AG09319 (cell line): ENCODE measurements around the gene RNF17.
"Not testable (repeated sequence)": the region's sequence is repeated elsewhere in the genome, so short reads cannot be mapped to it uniquely, and the experiment has no call there.

Experiments
- DNase-seq: peaks from one replicate; pipeline ENCODE4 v3.0.0-alpha.2; 2010; ENCODE audit warnings: low read depth; ENCODE audit errors: extremely low read depth
- TF ChIP-seq, protein P1 (sequence below): IDR thresholded peaks from 2 replicates; pipeline ENCODE4 v1.5.1; 2011; ENCODE audit warnings: low read depth, mild to moderate bottlenecking, inconsistent platforms, low read length, moderate library complexity

RNF17 gene

DNA sequence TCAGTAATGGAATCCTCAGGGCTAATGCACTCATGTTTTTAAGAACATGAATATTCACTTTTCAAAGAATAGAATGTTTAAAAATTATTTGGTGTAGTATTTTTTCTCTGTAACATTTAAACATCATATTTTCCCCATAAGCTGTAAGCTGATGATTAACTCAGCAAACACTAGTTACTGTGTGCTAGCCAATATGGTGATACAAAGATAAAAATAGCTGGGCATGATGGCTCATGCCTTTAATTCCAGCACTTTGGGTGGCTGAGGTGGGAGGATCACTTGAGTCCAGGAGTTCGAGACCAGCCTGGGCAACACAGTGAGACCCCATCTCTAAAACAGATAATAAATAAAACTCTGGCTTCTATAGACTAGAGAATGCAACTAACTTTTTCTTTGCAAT lies 13.2 kb downstream of the RNF17 start:
- TF ChIP-seq, protein P1, sequence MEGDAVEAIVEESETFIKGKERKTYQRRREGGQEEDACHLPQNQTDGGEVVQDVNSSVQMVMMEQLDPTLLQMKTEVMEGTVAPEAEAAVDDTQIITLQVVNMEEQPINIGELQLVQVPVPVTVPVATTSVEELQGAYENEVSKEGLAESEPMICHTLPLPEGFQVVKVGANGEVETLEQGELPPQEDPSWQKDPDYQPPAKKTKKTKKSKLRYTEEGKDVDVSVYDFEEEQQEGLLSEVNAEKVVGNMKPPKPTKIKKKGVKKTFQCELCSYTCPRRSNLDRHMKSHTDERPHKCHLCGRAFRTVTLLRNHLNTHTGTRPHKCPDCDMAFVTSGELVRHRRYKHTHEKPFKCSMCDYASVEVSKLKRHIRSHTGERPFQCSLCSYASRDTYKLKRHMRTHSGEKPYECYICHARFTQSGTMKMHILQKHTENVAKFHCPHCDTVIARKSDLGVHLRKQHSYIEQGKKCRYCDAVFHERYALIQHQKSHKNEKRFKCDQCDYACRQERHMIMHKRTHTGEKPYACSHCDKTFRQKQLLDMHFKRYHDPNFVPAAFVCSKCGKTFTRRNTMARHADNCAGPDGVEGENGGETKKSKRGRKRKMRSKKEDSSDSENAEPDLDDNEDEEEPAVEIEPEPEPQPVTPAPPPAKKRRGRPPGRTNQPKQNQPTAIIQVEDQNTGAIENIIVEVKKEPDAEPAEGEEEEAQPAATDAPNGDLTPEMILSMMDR, result no peak

DNA sequence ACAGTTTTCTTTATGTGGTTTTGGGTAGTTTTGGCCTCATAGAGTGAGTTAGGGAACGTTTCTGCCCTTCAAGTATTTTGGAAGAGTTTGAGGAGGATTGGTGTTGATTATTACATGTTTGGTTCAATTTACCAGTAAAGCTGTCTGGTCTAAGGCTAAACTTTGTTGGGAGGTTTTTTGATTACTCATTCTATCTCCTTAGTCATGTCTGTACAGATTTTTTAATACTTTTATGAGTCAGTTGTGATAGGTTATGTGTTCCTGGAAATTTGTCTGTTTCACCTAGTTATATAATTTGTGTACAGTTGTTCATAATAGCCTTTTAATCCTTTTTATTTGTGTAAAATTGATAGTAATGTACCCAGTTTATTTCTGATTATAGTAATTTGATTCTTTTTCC lies 20.4 kb downstream of the RNF17 start:
- TF ChIP-seq, protein P1, result no peak
- no peak for DNase-seq

More for the DNA sequence above, 13.2 kb downstream of the RNF17 start:
- no peak for DNase-seq

DNA sequence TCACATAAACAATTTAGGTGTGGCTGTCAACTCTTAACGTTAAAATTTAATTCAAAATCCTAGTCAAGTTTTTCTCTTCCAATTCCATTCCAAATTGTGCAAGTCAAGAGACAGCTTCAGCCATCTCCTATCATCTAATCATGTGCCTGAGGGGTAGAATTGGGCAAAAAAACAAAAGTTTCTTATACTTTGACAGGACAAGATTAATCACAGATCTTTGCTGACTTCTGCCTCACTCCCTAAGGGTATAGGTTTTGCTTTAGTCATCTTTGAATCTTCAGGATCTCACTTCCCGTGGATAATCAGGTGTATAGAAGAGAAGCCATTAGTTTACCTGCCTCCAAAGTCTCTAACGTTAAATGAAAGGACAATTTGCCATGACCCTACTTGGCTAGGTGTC lies 24.6 kb downstream of the RNF17 start:
- DNase-seq, result no peak
- TF ChIP-seq, protein P1, result no peak

DNA sequence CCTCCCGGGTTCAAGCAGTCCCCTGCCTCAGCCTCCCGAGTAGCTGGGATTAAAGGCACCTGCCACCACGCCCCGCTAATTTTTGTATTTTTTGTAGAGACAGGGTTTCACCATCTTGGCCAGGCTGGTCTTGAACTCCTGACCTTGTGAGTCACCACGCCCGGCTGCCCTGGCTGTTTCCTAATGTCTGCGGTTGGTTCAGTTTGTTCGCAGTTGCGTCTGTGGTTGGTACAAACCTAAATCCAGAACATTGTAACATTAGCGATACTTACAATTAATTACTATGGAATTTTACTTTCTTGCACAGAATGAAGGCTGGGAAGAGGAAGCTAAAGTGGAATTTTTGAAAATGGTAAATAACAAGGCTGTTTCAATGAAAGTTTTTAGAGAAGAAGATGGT lies 38.1 kb downstream of the RNF17 start:
- no peak for DNase-seq
- TF ChIP-seq, protein P1, result no peak

DNA sequence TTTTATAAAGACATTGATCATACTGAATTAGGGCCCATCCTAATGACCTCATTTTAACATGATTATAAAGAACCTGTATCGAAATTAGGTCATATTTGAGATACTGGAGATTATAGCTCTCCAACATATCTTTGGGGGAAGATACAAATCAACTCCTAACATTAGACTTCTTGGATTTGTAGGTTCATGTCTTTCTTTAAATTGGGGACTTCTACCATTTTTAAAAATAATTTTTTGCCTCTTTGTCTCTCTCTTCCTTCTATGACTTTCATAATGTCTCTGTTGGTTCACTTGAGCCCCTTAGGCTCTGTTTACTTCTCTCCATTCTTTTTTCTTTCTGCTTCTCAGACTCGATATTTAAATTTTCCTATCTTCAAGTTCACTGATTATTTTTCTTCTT lies 57.2 kb downstream of the RNF17 start:
- TF ChIP-seq, protein P1, result no peak
- DNase-seq, result no peak

DNA sequence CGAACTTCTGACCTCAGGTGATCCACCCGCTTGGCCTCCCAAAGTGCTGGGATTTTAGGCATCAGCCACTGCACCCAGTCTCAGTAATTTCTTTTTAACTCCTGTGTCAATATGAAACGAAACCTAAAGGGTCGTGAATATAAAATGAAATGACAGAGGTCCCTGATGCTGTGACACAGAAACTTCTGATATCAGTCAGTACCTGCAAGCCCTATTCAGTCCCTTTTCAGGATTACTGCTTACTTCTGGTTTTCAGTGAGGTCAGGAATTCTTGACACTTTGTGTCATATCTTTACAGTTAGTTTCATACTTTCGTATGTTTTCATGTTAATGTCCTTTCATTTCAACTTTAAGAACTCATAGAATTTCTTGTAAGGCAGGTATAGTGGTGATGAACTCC lies 58.7 kb downstream of the RNF17 start:
- DNase-seq, result no peak
- TF ChIP-seq, protein P1, result no peak

DNA sequence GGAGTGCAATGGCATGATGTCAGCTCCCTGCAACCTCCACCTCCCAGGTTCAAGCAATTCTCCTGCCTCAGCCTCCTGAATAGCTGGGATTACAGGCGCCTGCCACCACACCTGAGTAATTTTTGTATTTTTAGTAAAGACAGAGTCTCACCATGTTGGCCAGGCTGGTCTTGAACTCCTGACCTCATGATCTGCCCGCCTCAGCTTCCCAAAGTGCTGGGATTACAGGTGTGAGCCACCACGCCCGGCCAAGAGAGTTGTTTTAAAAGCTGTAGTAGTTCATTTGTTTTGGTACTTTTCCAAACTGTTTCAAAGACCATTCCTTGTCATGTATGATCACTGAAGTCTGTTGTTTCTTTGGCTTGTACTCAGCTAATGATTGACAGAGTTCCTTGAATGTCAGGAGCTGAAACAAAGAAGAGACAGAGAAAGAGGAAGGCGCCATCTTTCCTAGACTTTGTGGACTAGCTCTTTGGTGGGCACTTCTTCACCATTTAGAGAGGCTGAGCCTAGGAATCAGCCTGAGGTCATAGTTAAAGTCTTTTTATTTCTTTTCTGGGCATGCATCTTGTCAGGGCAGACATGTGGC lies 59.2 kb downstream of the RNF17 start:
- DNase-seq, result not testable (repeated sequence)

DNA sequence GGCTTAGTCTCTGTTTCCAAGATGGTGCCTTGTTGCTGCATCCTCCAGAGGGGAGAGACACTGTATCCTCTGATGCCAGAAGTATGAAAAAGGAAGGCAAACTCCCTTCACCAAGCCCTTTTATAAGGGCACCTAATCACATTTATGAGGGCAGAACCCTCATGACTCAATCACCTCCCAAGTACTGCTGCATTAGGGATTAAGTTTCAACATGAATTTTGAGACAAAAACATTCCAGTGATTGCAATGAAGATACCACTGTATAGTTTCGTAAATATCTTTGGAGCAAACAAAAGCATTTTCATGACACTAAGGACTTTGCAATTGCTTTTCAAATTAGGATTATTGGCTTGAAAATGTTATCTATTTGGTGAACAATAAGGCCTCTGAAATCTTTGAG lies 63.8 kb downstream of the RNF17 start:
- TF ChIP-seq, protein P1, result no peak

More for the DNA sequence above, 63.8 kb downstream of the RNF17 start:
- DNase-seq, result no peak
